ENCODE data around the gene SGK1.

Gene SGK1

GRCh38 chr6:134171517-134171916 is 146.4 kb downstream of the SGK1 start:
- DNase-seq (ENCODE audit: low read depth in 2 of 2) = no peak

GRCh38 chr6:134170844-134171243 is 147.1 kb downstream of the SGK1 start:
- no peak for DNase-seq (ENCODE audit: low read depth in 2 of 2)

DNA sequence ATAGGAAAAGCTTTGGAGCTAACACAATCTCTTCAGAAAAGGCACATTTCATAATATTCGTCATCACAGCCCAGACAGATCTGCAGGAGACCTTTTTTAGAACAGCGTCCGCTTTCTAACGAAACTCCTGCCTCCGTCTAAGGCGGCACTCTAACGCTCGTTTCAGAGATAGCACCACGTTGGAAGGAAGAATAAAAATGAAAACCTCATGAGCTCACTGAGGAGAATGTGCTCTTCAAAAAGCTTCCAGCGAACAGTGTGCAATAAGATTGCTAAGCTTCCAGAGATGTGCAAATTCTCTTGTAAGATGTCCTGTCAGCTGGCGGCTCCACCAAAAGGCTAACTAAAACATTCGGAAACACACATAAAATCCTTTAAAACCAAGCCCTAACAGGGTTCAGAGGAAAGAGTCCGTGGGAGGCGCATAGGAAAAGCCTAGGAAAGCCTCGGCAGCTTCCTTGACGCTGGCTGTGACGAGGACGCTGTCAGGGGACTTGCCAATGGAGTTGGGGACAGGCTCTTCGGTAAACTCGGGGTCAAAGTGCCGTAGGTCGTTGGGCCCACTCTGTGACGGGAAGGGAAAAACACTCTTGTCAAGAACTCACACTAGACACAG is 147.9 kb downstream of the SGK1 start:
- no peak for DNase-seq (ENCODE audit: low read depth in 2 of 2)

DNA sequence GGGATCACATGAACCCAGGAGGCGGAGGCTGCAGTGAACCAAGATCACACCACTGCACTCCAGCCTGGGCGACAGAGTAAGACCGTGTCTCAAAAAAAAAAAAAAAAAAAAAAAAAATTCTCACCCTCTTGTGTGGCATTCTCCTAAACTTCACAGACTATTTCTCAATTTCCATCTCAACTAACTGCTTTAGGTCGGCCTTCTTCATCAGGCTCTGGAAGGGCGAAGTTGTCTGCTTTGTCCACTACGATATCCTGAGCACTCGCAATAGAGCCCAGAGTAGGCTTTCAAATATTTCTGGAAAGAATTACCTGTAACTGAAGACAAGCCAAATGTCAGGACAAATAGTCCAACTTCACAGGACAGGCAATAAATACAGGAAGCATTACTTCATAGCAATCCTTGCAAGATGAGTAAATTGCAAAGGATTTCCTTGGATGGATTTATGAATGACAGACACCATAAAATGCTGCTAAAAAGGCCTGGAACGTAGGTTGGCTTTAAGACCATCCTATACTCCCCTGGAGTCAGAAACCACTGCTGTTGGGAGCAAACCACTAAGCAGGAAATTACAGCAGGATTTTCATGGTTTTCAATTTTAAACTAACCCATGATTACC is 149.2 kb downstream of the SGK1 start:
- DNase-seq (ENCODE audit: low read depth in 2 of 2) = no peak

DNA sequence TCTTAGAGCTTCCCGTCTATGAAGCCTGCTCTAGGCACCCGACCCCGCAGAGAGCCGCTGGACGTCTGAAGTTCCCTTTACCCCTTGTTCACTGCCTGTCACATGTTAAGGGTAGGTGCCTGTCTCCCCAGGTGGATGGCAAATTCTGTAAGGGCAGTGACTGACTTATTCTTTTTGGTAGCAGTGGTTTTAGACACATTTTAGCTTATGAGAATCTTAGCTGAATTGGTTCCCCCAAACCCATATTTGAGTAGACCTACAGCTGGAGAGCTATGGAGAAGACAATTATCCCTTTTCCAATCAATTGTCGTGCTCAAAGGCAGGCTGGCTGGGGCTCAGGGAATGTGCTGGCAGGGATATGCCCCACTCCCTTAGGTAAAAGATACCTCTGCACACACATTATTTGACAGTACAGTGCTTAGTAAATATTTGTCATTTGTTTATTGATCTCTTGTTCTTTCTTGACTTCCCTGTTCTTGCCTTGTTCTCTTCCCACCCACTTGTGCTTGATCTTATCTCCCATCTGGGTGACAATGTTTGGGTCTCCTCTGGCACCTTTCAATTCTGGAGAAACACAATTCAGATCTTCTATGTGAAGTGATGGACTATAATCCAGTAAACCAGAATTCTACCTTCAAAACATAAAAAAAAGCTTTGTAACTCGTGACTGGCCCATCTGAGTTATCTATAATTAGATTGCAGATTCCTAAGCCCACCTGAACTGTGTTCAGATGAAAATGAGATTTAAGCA is 151.2 kb downstream of the SGK1 start:
- DNase-seq (ENCODE audit: low read depth in 2 of 2) = no peak

GRCh38 chr6:134165561-134166201 is 152.2 kb downstream of the SGK1 start:
- DNase-seq (ENCODE audit: low read depth in 2 of 2) = no peak

GRCh38 chr6:134164300-134164699 is 153.6 kb downstream of the SGK1 start:
- DNase-seq (ENCODE audit: low read depth in 2 of 2) = no peak

DNA sequence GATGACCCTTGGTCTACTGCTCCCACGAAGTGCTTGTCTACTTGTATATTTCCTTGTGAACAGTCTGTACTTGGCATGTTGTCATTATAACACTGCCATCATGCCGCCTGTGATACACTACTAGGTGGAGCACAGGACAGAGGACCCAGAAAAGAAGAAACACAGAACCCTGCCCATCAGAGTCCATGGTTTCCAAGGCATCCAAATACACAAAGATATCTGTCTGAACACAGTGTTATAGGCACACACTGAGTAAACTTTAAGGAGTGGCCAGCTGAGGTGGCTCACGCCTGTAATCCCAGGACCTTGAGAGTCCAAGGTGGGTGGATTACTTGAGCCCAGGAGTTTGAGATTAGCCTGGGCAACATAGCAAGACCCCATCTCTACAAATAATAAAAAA is 155.0 kb downstream of the SGK1 start:
- DNase-seq (ENCODE audit: low read depth in 2 of 2) = no peak

DNA sequence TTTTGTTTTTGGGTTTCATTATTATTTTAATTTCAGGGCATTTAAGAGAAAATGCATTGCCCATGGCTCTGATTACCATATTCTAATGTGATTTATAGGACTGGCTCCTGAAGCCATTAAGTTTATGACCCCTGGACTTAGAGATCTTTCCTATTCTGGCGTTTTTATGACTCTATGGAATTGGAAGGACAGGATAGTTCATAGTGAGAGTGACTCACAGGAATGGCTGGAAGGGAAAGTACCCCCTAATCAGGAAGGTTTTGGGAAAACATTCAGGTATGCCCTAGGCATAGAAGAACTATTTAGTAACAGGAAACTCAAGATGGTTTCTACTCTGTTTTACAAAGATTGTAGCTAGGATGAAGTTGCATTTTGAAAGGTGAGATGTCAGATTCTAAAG is 156.9 kb downstream of the SGK1 start:
- DNase-seq (ENCODE audit: low read depth in 2 of 2) = no peak

DNA sequence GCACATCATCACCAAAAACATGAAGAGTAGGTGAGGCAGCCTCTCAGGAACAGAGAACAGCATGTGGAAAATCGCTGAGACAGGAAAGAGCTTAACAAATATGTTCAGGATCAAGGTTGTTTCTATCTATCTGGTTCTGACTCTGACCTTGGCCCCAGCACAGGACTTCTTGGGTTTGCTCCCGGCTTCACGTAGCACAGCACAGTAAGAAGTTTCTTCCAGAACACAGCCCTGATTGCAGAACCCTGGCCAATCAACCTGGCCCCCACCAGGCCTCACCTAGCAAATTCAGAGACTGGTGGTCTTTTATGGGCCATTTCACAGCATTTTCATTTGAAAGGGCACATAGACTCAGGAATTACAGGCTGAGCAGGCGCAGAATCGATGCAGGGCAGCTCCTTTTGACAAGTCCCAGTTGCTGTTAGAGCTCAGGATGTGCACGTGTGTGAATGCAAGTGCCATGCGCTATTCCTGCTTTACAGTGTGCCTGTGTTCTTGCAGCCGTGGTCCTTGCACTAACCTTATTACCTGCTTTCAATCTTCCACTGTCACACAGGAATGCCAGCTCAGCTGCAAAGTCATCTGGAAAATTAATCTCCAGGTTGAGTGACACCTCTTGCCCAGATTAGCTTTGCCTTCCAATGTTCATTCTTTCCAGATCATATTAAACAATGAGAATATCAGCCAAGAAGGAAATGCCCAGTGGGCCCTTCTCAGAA is 165.0 kb downstream of the SGK1 start:
- DNase-seq (ENCODE audit: low read depth in 2 of 2) = no peak

- DNase-seq (ENCODE audit: low read depth in 2 of 2) = no peak
Measured at GRCh38 chr6:134148566-134148965, 169.3 kb downstream of the SGK1 start.

GRCh38 chr6:134147034-134147533 is 170.8 kb downstream of the SGK1 start:
- DNase-seq (ENCODE audit: low read depth in 2 of 2) = no peak

DNA sequence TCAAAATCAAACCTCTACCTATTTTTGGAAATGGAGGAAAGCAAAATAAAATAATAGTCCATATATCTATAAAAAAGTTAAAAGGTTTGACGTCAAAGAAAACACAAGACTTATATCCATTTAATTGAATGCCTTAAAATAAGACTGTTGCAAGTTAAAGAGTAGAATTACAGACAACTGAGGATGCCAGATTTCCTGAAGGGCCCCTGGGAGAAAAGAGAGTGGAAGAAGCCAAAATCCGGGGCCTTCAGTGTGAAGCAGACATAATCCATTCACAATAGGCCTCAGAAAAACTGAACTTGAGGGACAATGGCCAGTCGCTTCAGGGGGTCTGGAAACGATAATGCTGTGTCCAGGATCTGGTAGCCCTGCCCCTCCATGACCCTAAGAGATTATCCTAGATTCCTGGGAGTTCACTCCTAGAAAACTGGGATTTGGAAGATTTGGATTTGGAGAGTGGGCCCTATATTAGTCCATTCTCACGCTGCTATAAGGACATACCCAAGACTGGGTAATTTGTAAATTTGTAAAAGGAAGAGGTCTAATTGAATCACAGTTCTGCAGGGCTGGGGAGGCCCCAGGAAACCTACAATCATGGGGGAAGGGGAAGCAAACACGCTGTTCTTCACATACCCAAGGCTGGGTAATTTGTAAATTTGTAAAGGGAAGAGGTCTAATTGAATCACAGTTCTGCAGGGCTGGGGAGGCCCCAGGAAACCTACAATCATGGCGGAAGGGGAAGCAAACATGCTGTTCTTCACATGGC is 171.5 kb downstream of the SGK1 start:
- DNase-seq (ENCODE audit: low read depth in 2 of 2) = no peak

- no peak for DNase-seq (ENCODE audit: low read depth in 2 of 2)
Measured at GRCh38 chr6:134145786-134146185, 172.1 kb downstream of the SGK1 start.

- no peak for DNase-seq (ENCODE audit: low read depth in 2 of 2)
Measured at GRCh38 chr6:134138226-134138975, 179.5 kb downstream of the SGK1 start.

GRCh38 chr6:134134654-134135053 is 183.3 kb downstream of the SGK1 start:
- no peak for DNase-seq (ENCODE audit: low read depth in 2 of 2)

- DNase-seq (ENCODE audit: low read depth in 2 of 2) = no peak
Measured at GRCh38 chr6:134132494-134133141, 185.3 kb downstream of the SGK1 start.

DNA sequence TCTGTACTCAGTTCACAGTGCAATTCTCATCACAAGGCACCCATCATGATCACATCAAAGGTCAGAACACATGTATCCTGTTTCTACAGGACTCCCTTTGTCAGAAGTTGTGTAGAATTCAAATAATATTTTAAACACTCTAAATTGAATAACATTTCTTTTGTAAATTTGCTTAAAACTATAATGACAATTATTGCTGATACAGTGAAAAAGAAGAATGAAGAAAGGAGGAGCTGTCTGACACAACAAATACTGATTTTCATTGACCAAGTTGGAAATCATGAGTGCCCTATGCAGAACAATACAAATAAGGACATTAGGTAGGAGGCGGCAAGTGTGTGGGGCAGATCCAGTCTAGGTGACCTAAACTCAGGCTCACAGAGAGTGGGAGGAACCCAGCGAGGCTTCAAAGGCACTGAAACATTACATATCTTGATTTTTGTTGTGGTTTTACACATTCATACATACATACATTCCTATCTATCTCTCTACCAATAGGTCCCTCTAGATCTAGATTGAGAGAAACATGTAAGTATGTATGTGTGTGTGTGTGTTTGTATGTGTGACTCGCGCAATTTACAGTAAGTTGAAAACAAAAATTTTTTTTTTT is 186.3 kb downstream of the SGK1 start:
- no peak for DNase-seq (ENCODE audit: low read depth in 2 of 2)

GRCh38 chr6:134128146-134128545 is 189.8 kb downstream of the SGK1 start:
- no peak for DNase-seq (ENCODE audit: low read depth in 2 of 2)
